ENCODE results near the gene SMIM36.

The SMIM36 gene

GRCh38 chr17:55442953-55443683, 68.1 kb downstream of the SMIM36 start:
- TF ChIP-seq REST (IDR thresholded peaks at IDR 0.05; ENCODE audit: insufficient read depth in 1 of 2, low read depth in 2 of 2, low read length in 2 of 2) (no peak), FOXP2 (optimal IDR thresholded peaks at IDR 0.05; ENCODE audit: borderline replicate concordance, extremely low read depth, extremely low read length, insufficient read depth) (no peak), TAF1 (IDR thresholded peaks at IDR 0.05; ENCODE audit: borderline replicate concordance, insufficient read depth, low read length) (no peak), POLR2AphosphoS5 (IDR thresholded peaks at IDR 0.05; ENCODE audit: low read depth, low read length) (no peak), SIN3A (IDR thresholded peaks at IDR 0.05; ENCODE audit: borderline replicate concordance, insufficient read depth, low read length) (no peak)

- no peak for TF ChIP-seq POLR2AphosphoS5 (IDR thresholded peaks at IDR 0.05; ENCODE audit: low read depth, low read length)
- no peak for TF ChIP-seq REST (IDR thresholded peaks at IDR 0.05; ENCODE audit: insufficient read depth in 1 of 2, low read depth in 2 of 2, low read length in 2 of 2)
- TF ChIP-seq FOXP2 (optimal IDR thresholded peaks at IDR 0.05; ENCODE audit: borderline replicate concordance, extremely low read depth, extremely low read length, insufficient read depth): no peak
- TF ChIP-seq SIN3A (IDR thresholded peaks at IDR 0.05; ENCODE audit: borderline replicate concordance, insufficient read depth, low read length): no peak
- TF ChIP-seq TAF1 (IDR thresholded peaks at IDR 0.05; ENCODE audit: borderline replicate concordance, insufficient read depth, low read length): no peak
Observed at GRCh38 chr17:55442462-55442861, 68.8 kb downstream of the SMIM36 start.

GRCh38 chr17:55441544-55441943, 69.7 kb downstream of the SMIM36 start:
- TF ChIP-seq POLR2AphosphoS5 (IDR thresholded peaks at IDR 0.05; ENCODE audit: low read depth, low read length) (no peak), TAF1 (IDR thresholded peaks at IDR 0.05; ENCODE audit: borderline replicate concordance, insufficient read depth, low read length) (no peak), REST (IDR thresholded peaks at IDR 0.05; ENCODE audit: insufficient read depth in 1 of 2, low read depth in 2 of 2, low read length in 2 of 2) (no peak), FOXP2 (optimal IDR thresholded peaks at IDR 0.05; ENCODE audit: borderline replicate concordance, extremely low read depth, extremely low read length, insufficient read depth) (no peak), SIN3A (IDR thresholded peaks at IDR 0.05; ENCODE audit: borderline replicate concordance, insufficient read depth, low read length) (no peak)

- no peak for TF ChIP-seq POLR2AphosphoS5 (IDR thresholded peaks at IDR 0.05; ENCODE audit: low read depth, low read length)
- no peak for TF ChIP-seq REST (IDR thresholded peaks at IDR 0.05; ENCODE audit: insufficient read depth in 1 of 2, low read depth in 2 of 2, low read length in 2 of 2)
- no peak for TF ChIP-seq SIN3A (IDR thresholded peaks at IDR 0.05; ENCODE audit: borderline replicate concordance, insufficient read depth, low read length)
- no peak for TF ChIP-seq FOXP2 (optimal IDR thresholded peaks at IDR 0.05; ENCODE audit: borderline replicate concordance, extremely low read depth, extremely low read length, insufficient read depth)
- TF ChIP-seq TAF1 (IDR thresholded peaks at IDR 0.05; ENCODE audit: borderline replicate concordance, insufficient read depth, low read length): no peak
Observed at GRCh38 chr17:55440391-55440790, 70.9 kb downstream of the SMIM36 start.
